Stimulated activated CD8-positive, alpha-beta memory T cell treated with anti-CD3 and anti-CD28 coated beads, Interleukin-7, amount 100 ng/mL, for 48 hours (primary cell): ENCODE results near the gene IL17REL.

Experiments used
- DNase-seq, 2 donors: peaks; one replicate each; pipeline ENCODE4 v3.0.0-alpha.2; 2020; ENCODE audit warnings: low read depth in 1 of 2; ENCODE audit errors: extremely low read depth in 1 of 2

Gene IL17REL

DNA sequence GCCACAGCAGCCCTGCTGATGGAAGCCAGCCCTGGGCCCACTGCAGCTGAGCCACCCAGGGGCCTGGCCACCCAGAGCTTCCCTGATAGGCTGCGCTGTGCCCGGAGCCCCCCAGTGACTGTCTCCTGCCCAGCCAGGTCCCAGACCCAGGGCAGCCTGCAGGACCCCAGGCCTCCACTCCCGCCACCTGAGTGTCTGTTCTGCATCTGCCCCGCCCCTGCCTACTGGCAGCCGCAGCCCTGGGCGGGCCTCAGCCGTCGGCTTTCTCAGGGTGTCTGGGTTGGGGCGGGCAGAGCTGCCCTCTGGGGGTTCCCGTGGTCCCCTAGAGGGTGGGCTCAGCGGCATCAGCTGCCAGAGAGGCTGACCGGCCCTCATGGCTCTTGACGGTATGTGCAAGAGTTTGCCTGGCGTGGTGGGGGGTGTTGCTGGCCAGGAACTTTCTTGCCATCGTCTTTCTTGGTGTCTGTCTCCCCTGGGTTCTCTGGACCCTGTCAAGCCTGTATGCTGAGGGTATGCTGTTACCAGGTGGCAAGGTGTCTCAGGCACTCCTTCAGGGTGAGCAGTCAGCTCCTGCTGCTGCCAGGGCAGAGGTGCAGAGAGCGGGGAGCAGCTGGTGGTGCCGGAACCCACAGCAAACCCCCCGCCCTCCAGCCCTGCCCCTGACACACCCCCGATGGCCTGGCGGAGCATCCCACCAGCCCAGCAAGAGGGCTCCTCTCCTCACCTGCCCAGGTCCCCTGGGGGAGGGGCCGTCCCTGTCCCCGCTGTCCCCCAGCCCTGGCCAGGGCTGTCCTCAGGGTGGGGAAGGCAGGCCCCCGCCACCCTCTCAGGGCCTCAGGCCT, 64.2 kb downstream of the IL17REL start:
- no peak for DNase-seq

DNA sequence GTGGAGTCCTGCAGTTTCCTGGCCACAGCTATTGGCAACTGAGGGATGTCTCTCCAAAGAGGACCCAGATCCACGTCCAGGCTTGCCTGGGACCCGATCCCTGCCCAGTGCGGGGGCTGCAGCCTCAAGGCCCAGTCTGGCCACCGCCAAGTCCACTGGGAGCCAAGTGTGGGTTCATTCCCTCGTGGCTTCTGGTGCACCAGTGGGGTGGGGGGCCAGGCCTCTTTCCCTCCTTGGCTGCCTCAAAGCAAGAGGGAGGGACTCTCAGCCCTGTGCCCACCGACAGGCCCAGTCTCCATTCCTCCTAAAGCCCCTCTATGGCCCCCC, 65.3 kb downstream of the IL17REL start:
- DNase-seq = no peak

DNA sequence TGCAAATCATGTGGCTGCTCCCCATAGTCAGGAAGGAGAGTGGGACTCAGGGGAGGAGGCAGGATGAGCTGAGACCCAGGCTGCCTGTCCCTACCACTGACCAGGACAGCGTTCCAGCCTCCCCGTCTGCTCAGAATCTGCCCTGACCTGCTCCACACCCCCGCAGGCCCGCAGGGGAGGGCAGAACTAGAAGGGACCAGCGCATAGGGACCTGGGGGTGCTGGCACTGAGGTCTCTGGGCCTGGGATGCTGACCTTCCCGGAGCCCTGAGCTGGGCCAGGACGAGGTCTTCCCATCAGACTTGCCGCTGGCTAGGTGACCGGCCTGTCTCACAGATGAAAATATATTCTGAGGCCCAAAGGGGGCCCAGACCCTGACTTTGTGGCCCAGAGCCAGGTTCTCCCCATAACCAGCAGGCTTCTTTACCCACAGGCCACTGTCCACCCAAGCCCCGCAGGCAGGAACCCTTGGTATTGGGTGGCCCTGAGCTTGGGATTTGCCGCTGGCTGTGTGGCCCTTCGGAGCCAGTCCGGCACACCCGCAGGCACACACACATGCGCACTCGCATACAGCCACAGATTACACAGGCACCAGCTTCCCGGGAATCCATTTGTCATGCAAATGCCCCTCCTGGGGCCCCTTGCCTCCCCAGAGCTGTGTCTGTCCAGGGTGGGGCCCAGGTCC, 65.8 kb downstream of the IL17REL start:
- no peak for DNase-seq

DNA sequence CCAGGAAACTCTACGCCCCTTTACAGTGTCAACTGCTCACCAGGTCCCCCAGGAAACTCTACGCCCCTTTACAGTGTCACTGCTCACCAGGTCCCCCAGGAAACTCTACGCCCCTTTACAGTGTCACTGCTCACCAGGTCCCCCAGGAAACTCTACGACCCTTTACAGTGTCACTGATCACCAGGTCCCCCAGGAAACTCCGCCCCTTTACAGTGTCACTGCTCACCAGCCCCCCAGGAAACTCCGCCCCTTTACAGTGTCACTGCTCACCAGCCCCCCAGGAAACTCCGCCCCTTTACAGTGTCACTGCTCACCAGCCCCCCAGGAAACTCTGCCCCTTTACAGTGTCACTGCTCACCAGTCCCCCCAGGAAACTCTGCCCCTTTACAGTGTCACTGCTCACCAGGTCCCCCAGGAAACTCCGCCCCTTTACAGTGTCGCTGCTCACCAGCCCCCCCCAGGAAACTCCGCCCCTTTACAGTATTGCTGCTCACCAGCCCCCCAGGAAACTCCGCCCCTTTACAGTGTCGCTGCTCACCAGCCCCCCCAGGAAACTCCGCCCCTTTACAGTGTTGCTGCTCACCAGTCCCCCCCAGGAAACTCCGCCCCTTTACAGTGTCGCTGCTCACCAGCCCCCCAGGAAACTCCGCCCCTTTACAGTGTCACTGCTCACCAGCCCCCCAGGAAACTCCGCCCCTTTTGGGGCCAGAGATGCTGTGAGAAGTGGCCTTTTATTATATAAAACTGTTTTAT, 67.3 kb downstream of the IL17REL start:
- peak in 1 of 2 donors; percentile 45 for DNase-seq
